H1 (cell line): ENCODE measurements around the gene STAMBPL1.

Experiments used
- ATF2 ChIP-seq: IDR thresholded peaks from 2 replicates; pipeline ENCODE4 v1.6.1; 2012; ENCODE audit warnings: low read length, inconsistent platforms
- HDAC2 ChIP-seq, 2 experiments: fragments of 300-600 bp in 1 of 2; sonication (generic) in 1 of 2; IDR thresholded peaks; 2 replicates each; pipeline ENCODE4 v1.6.1; 2011 to 2012; ENCODE audit warnings: low read depth in 2 of 2, low read length in 2 of 2, mild to moderate bottlenecking in 2 of 2, moderate library complexity in 2 of 2, borderline replicate concordance in 1 of 2, inconsistent platforms in 1 of 2
- POLR2A ChIP-seq, 2 experiments: IDR thresholded peaks; 1 replicate in 1 of 2; 2 replicates in 1 of 2; pipeline ENCODE4 v1.6.1; 2011; ENCODE audit warnings: low read depth in 2 of 2, low read length in 2 of 2, mild to moderate bottlenecking in 2 of 2; ENCODE audit errors: control extremely low read depth in 1 of 2
- RBBP5 ChIP-seq: IDR thresholded peaks from 2 replicates; pipeline ENCODE4 v1.7.1; 2012; ENCODE audit warnings: low read depth, mild to moderate bottlenecking, inconsistent platforms, low read length, moderate library complexity, borderline replicate concordance
- SIN3A ChIP-seq, 2 experiments: IDR thresholded peaks in 1 of 2; conservative IDR thresholded peaks in 1 of 2; 2 replicates each; pipeline ENCODE4 v1.6.1; 2011 to 2012; ENCODE audit warnings: low read length in 2 of 2, improper control_type of control experiment in 1 of 2, low read depth in 1 of 2, mild to moderate bottlenecking in 1 of 2
- SP1 ChIP-seq: IDR thresholded peaks from 2 replicates; pipeline ENCODE4 v1.6.1; 2011; ENCODE audit warnings: low read depth, low read length
- SUZ12 ChIP-seq: fragments of 200-600 bp; sonication (generic); IDR thresholded peaks from 2 replicates; pipeline ENCODE4 v1.6.1; 2012; ENCODE audit warnings: mild to moderate bottlenecking, inconsistent platforms, low read length, moderate library complexity, mixed read lengths
- TAF1 ChIP-seq: IDR thresholded peaks from 2 replicates; pipeline ENCODE4 v1.6.1; 2011; ENCODE audit warnings: mild to moderate bottlenecking, low read depth, low read length
- TF ChIP-seq, protein P1 (sequence below), 3 experiments: IDR thresholded peaks; 1 replicate in 2 of 3; 2 replicates in 1 of 3; pipeline versions ENCODE4 v1.5.1 to v1.6.1; 2011; ENCODE audit warnings: low read length in 3 of 3, mild to moderate bottlenecking in 3 of 3, inconsistent platforms in 2 of 3, low read depth in 1 of 3, moderate library complexity in 1 of 3; ENCODE audit not compliant: insufficient read depth in 1 of 3; ENCODE audit errors: control extremely low read depth in 1 of 3
- TF ChIP-seq, protein P2 (sequence below): IDR thresholded peaks from 2 replicates; pipeline ENCODE4 v1.6.1; 2011; ENCODE audit warnings: low read depth, mild to moderate bottlenecking, low read length; ENCODE audit not compliant: insufficient read depth
- TF ChIP-seq, protein P3 (sequence below): IDR thresholded peaks from 2 replicates; pipeline ENCODE4 v1.6.1; 2011; ENCODE audit warnings: low read length, improper control_type of control experiment

DNA sequence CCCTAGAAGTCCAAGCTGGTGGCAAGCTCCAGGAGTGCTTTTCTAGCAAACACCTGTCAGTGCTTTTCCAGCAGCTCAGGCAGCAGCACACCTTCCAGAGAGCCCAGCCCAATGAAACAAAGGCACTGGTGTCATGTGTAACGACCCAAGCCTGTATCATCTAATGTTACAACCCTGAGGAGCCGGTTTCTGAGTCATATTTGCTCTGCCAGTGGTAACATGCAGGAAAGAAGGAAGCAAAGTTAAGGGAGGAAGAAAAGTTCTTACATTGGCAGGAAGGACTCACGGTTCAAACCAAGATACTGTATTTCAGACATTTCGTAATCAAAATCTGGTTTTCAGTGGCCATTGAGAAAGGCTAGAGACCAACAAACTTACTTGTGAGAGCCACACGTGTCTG lies 28.3 kb upstream of the STAMBPL1 start, which contains the start of gene ANKRD22:
- TF ChIP-seq, protein P1, sequence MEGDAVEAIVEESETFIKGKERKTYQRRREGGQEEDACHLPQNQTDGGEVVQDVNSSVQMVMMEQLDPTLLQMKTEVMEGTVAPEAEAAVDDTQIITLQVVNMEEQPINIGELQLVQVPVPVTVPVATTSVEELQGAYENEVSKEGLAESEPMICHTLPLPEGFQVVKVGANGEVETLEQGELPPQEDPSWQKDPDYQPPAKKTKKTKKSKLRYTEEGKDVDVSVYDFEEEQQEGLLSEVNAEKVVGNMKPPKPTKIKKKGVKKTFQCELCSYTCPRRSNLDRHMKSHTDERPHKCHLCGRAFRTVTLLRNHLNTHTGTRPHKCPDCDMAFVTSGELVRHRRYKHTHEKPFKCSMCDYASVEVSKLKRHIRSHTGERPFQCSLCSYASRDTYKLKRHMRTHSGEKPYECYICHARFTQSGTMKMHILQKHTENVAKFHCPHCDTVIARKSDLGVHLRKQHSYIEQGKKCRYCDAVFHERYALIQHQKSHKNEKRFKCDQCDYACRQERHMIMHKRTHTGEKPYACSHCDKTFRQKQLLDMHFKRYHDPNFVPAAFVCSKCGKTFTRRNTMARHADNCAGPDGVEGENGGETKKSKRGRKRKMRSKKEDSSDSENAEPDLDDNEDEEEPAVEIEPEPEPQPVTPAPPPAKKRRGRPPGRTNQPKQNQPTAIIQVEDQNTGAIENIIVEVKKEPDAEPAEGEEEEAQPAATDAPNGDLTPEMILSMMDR (IDR thresholded peaks at IDR 0.05; ENCODE audit: control extremely low read depth in 1 of 3, insufficient read depth in 1 of 3, low read depth in 1 of 3, low read length in 3 of 3) = no peak
- TF ChIP-seq, protein P2, sequence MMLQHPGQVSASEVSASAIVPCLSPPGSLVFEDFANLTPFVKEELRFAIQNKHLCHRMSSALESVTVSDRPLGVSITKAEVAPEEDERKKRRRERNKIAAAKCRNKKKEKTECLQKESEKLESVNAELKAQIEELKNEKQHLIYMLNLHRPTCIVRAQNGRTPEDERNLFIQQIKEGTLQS = no peak
- TF ChIP-seq SUZ12 (no peak), RBBP5 (no peak), TAF1 (no peak), ATF2 (no peak), POLR2A (IDR thresholded peaks at IDR 0.05; ENCODE audit: control extremely low read depth in 1 of 2, low read depth in 2 of 2, low read length in 2 of 2) (no peak), SP1 (no peak), HDAC2 (IDR thresholded peaks at IDR 0.05; ENCODE audit: borderline replicate concordance in 1 of 2, low read depth in 2 of 2, low read length in 2 of 2) (no peak), SIN3A (conservative IDR thresholded peaks at IDR 0.05 in 1 of 2, IDR thresholded peaks at IDR 0.05 in 1 of 2; ENCODE audit: low read depth in 1 of 2, low read length in 2 of 2) (no peak)
- TF ChIP-seq, protein P3, sequence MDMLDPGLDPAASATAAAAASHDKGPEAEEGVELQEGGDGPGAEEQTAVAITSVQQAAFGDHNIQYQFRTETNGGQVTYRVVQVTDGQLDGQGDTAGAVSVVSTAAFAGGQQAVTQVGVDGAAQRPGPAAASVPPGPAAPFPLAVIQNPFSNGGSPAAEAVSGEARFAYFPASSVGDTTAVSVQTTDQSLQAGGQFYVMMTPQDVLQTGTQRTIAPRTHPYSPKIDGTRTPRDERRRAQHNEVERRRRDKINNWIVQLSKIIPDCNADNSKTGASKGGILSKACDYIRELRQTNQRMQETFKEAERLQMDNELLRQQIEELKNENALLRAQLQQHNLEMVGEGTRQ = no peak
